ENCODE results near the gene ZNF618.

DNA sequence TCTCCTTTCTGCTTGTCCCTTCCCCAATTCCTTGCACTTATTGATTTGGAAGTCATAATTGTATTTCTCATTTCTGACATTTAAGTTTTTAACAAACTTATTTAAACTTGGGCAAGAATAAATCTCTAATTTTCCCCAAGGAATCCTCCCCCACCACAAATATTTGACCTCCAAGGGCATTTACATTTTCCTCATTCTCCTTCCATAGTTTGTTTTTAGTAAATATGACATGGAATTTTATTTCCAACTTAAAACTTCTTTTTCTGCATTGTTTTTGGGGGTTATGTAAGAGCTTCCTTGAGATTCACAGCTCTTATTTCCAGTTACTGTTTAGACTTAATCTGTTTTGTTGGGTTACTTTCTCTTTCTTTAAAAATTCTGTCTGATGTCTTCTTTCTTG is 64.9 kb downstream of the ZNF618 start:
- TF ChIP-seq, protein P1, sequence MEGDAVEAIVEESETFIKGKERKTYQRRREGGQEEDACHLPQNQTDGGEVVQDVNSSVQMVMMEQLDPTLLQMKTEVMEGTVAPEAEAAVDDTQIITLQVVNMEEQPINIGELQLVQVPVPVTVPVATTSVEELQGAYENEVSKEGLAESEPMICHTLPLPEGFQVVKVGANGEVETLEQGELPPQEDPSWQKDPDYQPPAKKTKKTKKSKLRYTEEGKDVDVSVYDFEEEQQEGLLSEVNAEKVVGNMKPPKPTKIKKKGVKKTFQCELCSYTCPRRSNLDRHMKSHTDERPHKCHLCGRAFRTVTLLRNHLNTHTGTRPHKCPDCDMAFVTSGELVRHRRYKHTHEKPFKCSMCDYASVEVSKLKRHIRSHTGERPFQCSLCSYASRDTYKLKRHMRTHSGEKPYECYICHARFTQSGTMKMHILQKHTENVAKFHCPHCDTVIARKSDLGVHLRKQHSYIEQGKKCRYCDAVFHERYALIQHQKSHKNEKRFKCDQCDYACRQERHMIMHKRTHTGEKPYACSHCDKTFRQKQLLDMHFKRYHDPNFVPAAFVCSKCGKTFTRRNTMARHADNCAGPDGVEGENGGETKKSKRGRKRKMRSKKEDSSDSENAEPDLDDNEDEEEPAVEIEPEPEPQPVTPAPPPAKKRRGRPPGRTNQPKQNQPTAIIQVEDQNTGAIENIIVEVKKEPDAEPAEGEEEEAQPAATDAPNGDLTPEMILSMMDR (IDR thresholded peaks at IDR 0.05; ENCODE audit: low read depth, low read length, poor library complexity, severe bottlenecking): no peak
- no peak for TF ChIP-seq EZH2phosphoT487 (IDR thresholded peaks at IDR 0.05; ENCODE audit: borderline replicate concordance, low read length)
